HepG2 (cell line): ENCODE data around the gene FCHSD1. TPM values are rescaled to one million over a fixed set of nuclear protein-coding genes. Genes with fewer than 3 reads are reported as not detected.

Source experiments
- BATF2 ChIP-seq: sonication (generic); formaldehyde crosslinking; IDR thresholded peaks from 2 replicates; pipeline ENCODE4 v1.8.0; 2022; ENCODE audit warnings: mild to moderate bottlenecking, missing genetic modification reagents, moderate library complexity
- BRCA1 ChIP-seq: sonication (generic); formaldehyde crosslinking; IDR thresholded peaks from 2 replicates; pipeline ENCODE4 v1.4.0; 2020; ENCODE audit warnings: missing genetic modification reagents
- CBX2 ChIP-seq, 2 experiments: fragments of 200-600 bp in 1 of 2; sonication (generic); formaldehyde crosslinking in 1 of 2; IDR thresholded peaks; 2 replicates each; pipeline versions ENCODE4 v1.7.0 to v1.8.1; 2018 to 2022; ENCODE audit warnings: low read depth in 2 of 2, low read length in 1 of 2, mild to moderate bottlenecking in 1 of 2, missing genetic modification reagents in 1 of 2
- CENPX ChIP-seq: sonication (generic); formaldehyde crosslinking; IDR thresholded peaks from 2 replicates; pipeline ENCODE4 v1.9.0; 2021; ENCODE audit warnings: mild to moderate bottlenecking, missing genetic modification reagents, moderate library complexity
- MIXL1 ChIP-seq: IDR thresholded peaks from 2 replicates; pipeline ENCODE4 v1.6.1; 2016
- MTA3 ChIP-seq: sonication (generic); formaldehyde crosslinking; IDR thresholded peaks from 2 replicates; pipeline ENCODE4 v1.4.0; 2020; ENCODE audit warnings: missing genetic modification reagents
- SNAPC5 ChIP-seq: sonication (generic); formaldehyde crosslinking; IDR thresholded peaks from 2 replicates; pipeline ENCODE4 v1.8.1; 2023; ENCODE audit warnings: mild to moderate bottlenecking, missing genetic modification reagents, borderline replicate concordance
- TBL1XR1 ChIP-seq: fragments of 150-350 bp; IDR thresholded peaks from 2 replicates; pipeline ENCODE4 v1.6.1; 2014; ENCODE audit warnings: borderline replicate concordance, low read length; ENCODE audit not compliant: partially characterized antibody
- ZNF326 ChIP-seq: sonication (generic); formaldehyde crosslinking; IDR thresholded peaks from 2 replicates; pipeline ENCODE4 v1.4.0; 2020; ENCODE audit warnings: missing genetic modification reagents, borderline replicate concordance
- ZNF530 ChIP-seq: sonication (generic); formaldehyde crosslinking; IDR thresholded peaks from 2 replicates; pipeline ENCODE4 v1.5.0; 2020; ENCODE audit warnings: low read depth, mild to moderate bottlenecking, missing genetic modification reagents
- ZNF552 ChIP-seq: sonication (generic); formaldehyde crosslinking; IDR thresholded peaks from 2 replicates; pipeline ENCODE4 v1.9.0; 2022; ENCODE audit warnings: missing genetic modification reagents, mild to moderate bottlenecking, borderline replicate concordance
- ZNF556 ChIP-seq: sonication (generic); formaldehyde crosslinking; IDR thresholded peaks from 2 replicates; pipeline ENCODE4 v1.4.0; 2020; ENCODE audit warnings: mild to moderate bottlenecking, missing genetic modification reagents, borderline replicate concordance
- polyA plus RNA-seq, 8 experiments: library from polyadenylated mRNA; depleted of rRNA in 3 of 8; stranded (reverse) in 7 of 8; unstranded in 1 of 8; fragments of >200 nt; fragmentation: Illumina TruSeq in 4 of 8; extraction: Trizol in 4 of 8; gene quantifications; 2 replicates each; pipeline versions ENCODE4 v1.2.1 to v1.2.3, GENCODE V29; 2011 to 2016; ENCODE audit warnings: low read depth in 4 of 8, missing spikeins in 1 of 8, mixed read lengths in 1 of 8; ENCODE audit not compliant: insufficient read depth in 1 of 8
- total RNA-seq, 5 experiments: library from RNA; depleted of rRNA; stranded (reverse); fragments of >200 nt; fragmentation: Illumina TruSeq; extraction: Trizol; gene quantifications; 2 replicates each; pipeline ENCODE4 v1.2.3, GENCODE V29; 2016; ENCODE audit warnings: low read depth in 1 of 5
- TF ChIP-seq, protein P1 (sequence below): sonication (generic); formaldehyde crosslinking; IDR thresholded peaks from 2 replicates; pipeline ENCODE4 v1.5.1; 2020; ENCODE audit warnings: mild to moderate bottlenecking, missing genetic modification reagents, moderate library complexity
- TF ChIP-seq, protein P2 (sequence below): sonication (generic); formaldehyde crosslinking; IDR thresholded peaks from 2 replicates; pipeline ENCODE4 v1.4.0; 2020; ENCODE audit warnings: mild to moderate bottlenecking, missing genetic modification reagents
- TF ChIP-seq, protein P3 (sequence below): sonication (generic); formaldehyde crosslinking; IDR thresholded peaks from 2 replicates; pipeline ENCODE4 v1.8.0; 2022; ENCODE audit warnings: missing genetic modification reagents, mild to moderate bottlenecking, moderate library complexity, borderline replicate concordance
- TF ChIP-seq, protein P4 (sequence below): sonication (generic); formaldehyde crosslinking; IDR thresholded peaks from 2 replicates; pipeline ENCODE4 v1.4.0; 2020; ENCODE audit warnings: missing genetic modification reagents

Gene FCHSD1
- total and polyA plus RNA-seq, 2 of the 13 experiments (the other 11 are each of a cell fraction or from before 2014, with no cell fraction given): 5.5 to 15.4 TPM

DNA sequence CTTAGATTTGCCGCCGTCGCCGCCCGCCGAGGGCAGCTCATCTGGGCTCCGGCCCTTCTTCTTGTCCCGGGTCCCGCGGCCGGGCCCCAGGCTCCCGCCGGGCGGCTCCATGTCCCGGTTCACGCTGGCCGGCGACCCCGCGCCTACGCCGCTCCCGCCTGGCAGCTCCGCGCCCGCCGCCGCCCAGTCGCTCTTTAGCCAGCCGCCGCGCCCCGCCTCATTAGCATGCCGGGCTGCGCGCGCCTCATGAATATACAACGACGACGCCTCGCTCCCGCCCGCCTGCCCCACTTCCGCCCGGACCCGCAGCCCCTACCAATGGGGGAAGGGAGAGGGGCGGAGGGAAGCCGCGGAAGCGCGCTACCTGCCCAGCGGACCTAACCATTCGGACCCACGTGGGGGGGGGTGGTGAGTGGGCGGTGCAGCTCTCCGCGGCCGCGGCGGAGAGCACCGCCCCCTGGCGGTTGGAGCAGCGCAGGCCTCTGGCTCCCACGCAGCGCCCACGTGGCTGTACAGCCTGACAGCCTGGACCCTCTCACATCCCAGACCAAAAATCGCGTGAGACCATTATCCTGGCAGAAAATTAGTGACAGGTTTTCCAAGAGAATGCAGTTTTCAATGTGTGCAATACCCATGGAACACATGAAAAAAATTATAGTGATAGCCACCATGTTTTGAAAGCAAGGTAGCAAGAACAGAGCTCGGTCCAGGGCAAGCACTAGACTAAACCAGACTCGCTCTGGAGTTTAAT is 32.2 kb downstream of the FCHSD1 start, which contains the start of gene DIAPH1 (continued):
- TF ChIP-seq, protein P1, sequence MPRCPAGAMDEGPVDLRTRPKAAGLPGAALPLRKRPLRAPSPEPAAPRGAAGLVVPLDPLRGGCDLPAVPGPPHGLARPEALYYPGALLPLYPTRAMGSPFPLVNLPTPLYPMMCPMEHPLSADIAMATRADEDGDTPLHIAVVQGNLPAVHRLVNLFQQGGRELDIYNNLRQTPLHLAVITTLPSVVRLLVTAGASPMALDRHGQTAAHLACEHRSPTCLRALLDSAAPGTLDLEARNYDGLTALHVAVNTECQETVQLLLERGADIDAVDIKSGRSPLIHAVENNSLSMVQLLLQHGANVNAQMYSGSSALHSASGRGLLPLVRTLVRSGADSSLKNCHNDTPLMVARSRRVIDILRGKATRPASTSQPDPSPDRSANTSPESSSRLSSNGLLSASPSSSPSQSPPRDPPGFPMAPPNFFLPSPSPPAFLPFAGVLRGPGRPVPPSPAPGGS (CRISPR knock-in tag): peak; percentile 58; the same call in 1 of the 2 replicates
- TF ChIP-seq CENPX (CRISPR knock-in tag) (no peak), MIXL1 (CRISPR knock-in tag) (peak; percentile 65; the same call in 1 of the 2 replicates), MTA3 (CRISPR knock-in tag) (no peak), BATF2 (no peak), ZNF556 (peak; percentile 65; the same call in 1 of the 2 replicates), BRCA1 (CRISPR knock-in tag) (no peak), SNAPC5 (no peak), ZNF530 (no peak), TBL1XR1 (no peak), CBX2 (IDR thresholded peaks at IDR 0.05; ENCODE audit: low read depth, low read length) (no peak), CBX2 (CRISPR knock-in tag; IDR thresholded peaks at IDR 0.05; ENCODE audit: low read depth) (no peak), ZNF326 (no peak), ZNF552 (CRISPR knock-in tag) (0 out of 2 replicates have a peak, but pooled peaks have one; percentile 65)
- TF ChIP-seq, protein P2, sequence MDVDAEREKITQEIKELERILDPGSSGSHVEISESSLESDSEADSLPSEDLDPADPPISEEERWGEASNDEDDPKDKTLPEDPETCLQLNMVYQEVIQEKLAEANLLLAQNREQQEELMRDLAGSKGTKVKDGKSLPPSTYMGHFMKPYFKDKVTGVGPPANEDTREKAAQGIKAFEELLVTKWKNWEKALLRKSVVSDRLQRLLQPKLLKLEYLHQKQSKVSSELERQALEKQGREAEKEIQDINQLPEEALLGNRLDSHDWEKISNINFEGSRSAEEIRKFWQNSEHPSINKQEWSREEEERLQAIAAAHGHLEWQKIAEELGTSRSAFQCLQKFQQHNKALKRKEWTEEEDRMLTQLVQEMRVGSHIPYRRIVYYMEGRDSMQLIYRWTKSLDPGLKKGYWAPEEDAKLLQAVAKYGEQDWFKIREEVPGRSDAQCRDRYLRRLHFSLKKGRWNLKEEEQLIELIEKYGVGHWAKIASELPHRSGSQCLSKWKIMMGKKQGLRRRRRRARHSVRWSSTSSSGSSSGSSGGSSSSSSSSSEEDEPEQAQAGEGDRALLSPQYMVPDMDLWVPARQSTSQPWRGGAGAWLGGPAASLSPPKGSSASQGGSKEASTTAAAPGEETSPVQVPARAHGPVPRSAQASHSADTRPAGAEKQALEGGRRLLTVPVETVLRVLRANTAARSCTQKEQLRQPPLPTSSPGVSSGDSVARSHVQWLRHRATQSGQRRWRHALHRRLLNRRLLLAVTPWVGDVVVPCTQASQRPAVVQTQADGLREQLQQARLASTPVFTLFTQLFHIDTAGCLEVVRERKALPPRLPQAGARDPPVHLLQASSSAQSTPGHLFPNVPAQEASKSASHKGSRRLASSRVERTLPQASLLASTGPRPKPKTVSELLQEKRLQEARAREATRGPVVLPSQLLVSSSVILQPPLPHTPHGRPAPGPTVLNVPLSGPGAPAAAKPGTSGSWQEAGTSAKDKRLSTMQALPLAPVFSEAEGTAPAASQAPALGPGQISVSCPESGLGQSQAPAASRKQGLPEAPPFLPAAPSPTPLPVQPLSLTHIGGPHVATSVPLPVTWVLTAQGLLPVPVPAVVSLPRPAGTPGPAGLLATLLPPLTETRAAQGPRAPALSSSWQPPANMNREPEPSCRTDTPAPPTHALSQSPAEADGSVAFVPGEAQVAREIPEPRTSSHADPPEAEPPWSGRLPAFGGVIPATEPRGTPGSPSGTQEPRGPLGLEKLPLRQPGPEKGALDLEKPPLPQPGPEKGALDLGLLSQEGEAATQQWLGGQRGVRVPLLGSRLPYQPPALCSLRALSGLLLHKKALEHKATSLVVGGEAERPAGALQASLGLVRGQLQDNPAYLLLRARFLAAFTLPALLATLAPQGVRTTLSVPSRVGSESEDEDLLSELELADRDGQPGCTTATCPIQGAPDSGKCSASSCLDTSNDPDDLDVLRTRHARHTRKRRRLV (CRISPR knock-in tag): peak; percentile 81; the same call in 1 of the 2 replicates
- TF ChIP-seq, protein P3, sequence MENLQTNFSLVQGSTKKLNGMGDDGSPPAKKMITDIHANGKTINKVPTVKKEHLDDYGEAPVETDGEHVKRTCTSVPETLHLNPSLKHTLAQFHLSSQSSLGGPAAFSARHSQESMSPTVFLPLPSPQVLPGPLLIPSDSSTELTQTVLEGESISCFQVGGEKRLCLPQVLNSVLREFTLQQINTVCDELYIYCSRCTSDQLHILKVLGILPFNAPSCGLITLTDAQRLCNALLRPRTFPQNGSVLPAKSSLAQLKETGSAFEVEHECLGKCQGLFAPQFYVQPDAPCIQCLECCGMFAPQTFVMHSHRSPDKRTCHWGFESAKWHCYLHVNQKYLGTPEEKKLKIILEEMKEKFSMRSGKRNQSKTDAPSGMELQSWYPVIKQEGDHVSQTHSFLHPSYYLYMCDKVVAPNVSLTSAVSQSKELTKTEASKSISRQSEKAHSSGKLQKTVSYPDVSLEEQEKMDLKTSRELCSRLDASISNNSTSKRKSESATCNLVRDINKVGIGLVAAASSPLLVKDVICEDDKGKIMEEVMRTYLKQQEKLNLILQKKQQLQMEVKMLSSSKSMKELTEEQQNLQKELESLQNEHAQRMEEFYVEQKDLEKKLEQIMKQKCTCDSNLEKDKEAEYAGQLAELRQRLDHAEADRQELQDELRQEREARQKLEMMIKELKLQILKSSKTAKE (CRISPR knock-in tag): no peak; the same call in 1 of the 2 replicates
- TF ChIP-seq, protein P4, sequence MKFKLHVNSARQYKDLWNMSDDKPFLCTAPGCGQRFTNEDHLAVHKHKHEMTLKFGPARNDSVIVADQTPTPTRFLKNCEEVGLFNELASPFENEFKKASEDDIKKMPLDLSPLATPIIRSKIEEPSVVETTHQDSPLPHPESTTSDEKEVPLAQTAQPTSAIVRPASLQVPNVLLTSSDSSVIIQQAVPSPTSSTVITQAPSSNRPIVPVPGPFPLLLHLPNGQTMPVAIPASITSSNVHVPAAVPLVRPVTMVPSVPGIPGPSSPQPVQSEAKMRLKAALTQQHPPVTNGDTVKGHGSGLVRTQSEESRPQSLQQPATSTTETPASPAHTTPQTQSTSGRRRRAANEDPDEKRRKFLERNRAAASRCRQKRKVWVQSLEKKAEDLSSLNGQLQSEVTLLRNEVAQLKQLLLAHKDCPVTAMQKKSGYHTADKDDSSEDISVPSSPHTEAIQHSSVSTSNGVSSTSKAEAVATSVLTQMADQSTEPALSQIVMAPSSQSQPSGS: peak; percentile 54; the same call in 1 of the 2 replicates
